Prostate gland (tissue), 2 donors: ENCODE data around the gene TUBGCP5. TPM values are rescaled to one million over a fixed set of nuclear protein-coding genes. Genes with fewer than 3 reads are reported as not detected.
A peak's percentile ranks its signal among the peaks of the same experiment; 100 is the strongest.

Experiments used
- DNase-seq: peaks from one replicate; pipeline ENCODE4 v3.0.0-alpha.2; 2019; ENCODE audit warnings: low spot score
- H3K27ac ChIP-seq, 2 donors: fragments of 200-600 bp; sonication (generic); 2 replicates each; pipeline ENCODE4 v1.5.1; 2017 to 2019
- H3K27me3 ChIP-seq: fragments of 200-600 bp; sonication (generic); replicated peaks from 2 replicates; pipeline ENCODE4 v1.5.1; 2019; ENCODE audit not compliant: insufficient read depth
- H3K36me3 ChIP-seq, 2 donors: fragments of 200-600 bp; sonication (generic); 1 replicate in 1 of 2; 2 replicates in 1 of 2; pipeline versions ENCODE4 v1.5.1 to v1.8.1; 2017 to 2019
- H3K4me1 ChIP-seq: fragments of 200-600 bp; sonication (generic); replicated peaks from 2 replicates; pipeline ENCODE4 v1.5.1; 2019
- H3K4me3 ChIP-seq, 2 donors: fragments of 200-600 bp; sonication (generic); 2 replicates each; pipeline ENCODE4 v1.5.1; 2017 to 2019
- H3K9me3 ChIP-seq: fragments of 200-600 bp; sonication (generic); 2 replicates; pipeline ENCODE4 v1.5.1; 2017
- CTCF ChIP-seq, 4 experiments: fragments of 200-600 bp in 2 of 4; fragments of 450-650 bp in 2 of 4; sonication (generic) in 2 of 4; IDR thresholded peaks; 1 replicate in 3 of 4; 2 replicates in 1 of 4; pipeline ENCODE4 v1.5.1; 2016 to 2019; ENCODE audit warnings: antibody characterized with exemption in 4 of 4, mild to moderate bottlenecking in 2 of 4, moderate library complexity in 2 of 4
- POLR2A ChIP-seq: fragments of 450-650 bp; IDR thresholded peaks from one replicate; pipeline ENCODE4 v1.6.1; 2016; ENCODE audit warnings: antibody characterized with exemption, mild to moderate bottlenecking
- POLR2AphosphoS5 ChIP-seq: sonication (generic); formaldehyde crosslinking; IDR thresholded peaks from one replicate; pipeline ENCODE4 v1.6.1; 2017; ENCODE audit warnings: antibody characterized with exemption
- WGBS: methylation state at CpG from one replicate; pipeline ENCODE4 v1.1.5; 2018; 5-methylcytosine and 5-hydroxymethylcytosine counted together
- intact Hi-C: fragments of 100-400 bp; cut with DNase I; formaldehyde crosslinking; loops from one replicate; pipeline ENCODE4 v1.14.2; 2022
- total RNA-seq, 2 donors: library from RNA; depleted of rRNA; stranded (reverse); fragments of >200 nt; gene quantifications; one replicate each; pipeline ENCODE4 v1.1.0, GENCODE V29; 2016

TUBGCP5 gene
- total RNA-seq, 2 donors from 2014 or later = 25.0 to 38.7 TPM

- DNase-seq = no peak
- 89% methylated on average over 4 of the region's 4 CpGs for WGBS
- intact Hi-C loops = no loop called here
- TF ChIP-seq POLR2A (no peak), POLR2AphosphoS5 (no peak), CTCF (IDR thresholded peaks at IDR 0.05) (no peak)
- H3K9me3 ChIP-seq = no peaks in the 10 kb centered on the region
- H3K36me3 ChIP-seq = no peaks in the 10 kb centered on the region
- no peaks in the 10 kb centered on the region for H3K4me1 ChIP-seq
- no peaks in the 10 kb centered on the region for H3K27me3 ChIP-seq
- H3K27ac ChIP-seq = no peak overlapping the region
- no peak overlapping the region for H3K4me3 ChIP-seq
Measured at GRCh38 chr15:23075927-23076326, 36.6 kb upstream of the TUBGCP5 start.

GRCh38 chr15:23074684-23075083, 35.3 kb upstream of the TUBGCP5 start:
- no peaks in the 10 kb centered on the region for H3K36me3 ChIP-seq
- intact Hi-C loops = no loop called here
- WGBS = 80% methylated on average over 1 of the region's 1 CpG
- no peak for TF ChIP-seq CTCF (IDR thresholded peaks at IDR 0.05)
- no peak for TF ChIP-seq POLR2A
- no peak for TF ChIP-seq POLR2AphosphoS5
- H3K4me1 ChIP-seq = no peaks in the 10 kb centered on the region
- no peaks in the 10 kb centered on the region for H3K9me3 ChIP-seq
- no peak overlapping the region for H3K4me3 ChIP-seq
- DNase-seq = no peak
- H3K27ac ChIP-seq = no peak overlapping the region
- H3K27me3 ChIP-seq = no peaks in the 10 kb centered on the region

DNA sequence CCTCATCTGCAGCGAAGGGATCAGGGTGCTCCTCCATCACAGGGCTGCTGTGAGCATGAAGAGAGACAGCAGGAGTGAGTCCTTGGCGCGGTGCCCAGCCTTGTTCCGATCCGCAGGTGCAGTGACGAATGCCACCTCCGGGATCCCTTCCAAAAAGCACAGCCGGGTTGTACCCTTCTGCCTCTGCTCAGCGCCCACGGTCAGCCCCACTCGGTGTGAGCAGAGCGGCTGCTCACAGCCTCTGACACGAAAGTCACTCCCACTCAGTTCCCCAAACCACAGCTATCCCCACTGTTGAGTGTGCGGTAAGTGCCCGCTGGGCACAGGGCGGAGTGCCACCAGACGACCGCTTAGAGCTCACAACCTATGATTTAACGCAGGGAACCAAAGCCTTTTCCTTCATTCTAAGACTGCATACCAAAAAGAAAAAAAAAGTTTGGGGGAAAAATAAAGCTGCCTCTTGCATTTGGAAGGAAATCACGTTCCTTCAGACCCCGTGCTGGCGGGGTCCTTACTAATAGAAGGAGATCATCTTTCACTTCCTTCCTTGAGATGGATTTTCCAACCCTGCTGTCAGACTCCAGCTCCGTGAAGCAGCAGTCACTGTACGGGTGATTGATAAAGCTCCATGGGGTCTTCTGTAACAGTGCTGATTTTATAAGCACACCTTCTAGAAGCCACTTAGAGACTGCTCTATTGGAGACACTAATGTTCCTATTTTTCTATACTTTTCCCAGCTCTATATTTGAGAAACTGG, 34.7 kb upstream of the TUBGCP5 start:
- Histone ChIP-seq H3K4me3 (no peak overlapping the region), H3K9me3 (no peaks in the 10 kb centered on the region), H3K4me1 (no peaks in the 10 kb centered on the region), H3K27me3 (no peaks in the 10 kb centered on the region), H3K36me3 (no peaks in the 10 kb centered on the region), H3K27ac (no peak overlapping the region)
- no peak for TF ChIP-seq CTCF (IDR thresholded peaks at IDR 0.05)
- no peak for TF ChIP-seq POLR2A
- TF ChIP-seq POLR2AphosphoS5 = no peak
- peak; percentile 59 for DNase-seq
- intact Hi-C loops = no loop called here
- WGBS = 29% methylated on average over 24 of the region's 24 CpGs

DNA sequence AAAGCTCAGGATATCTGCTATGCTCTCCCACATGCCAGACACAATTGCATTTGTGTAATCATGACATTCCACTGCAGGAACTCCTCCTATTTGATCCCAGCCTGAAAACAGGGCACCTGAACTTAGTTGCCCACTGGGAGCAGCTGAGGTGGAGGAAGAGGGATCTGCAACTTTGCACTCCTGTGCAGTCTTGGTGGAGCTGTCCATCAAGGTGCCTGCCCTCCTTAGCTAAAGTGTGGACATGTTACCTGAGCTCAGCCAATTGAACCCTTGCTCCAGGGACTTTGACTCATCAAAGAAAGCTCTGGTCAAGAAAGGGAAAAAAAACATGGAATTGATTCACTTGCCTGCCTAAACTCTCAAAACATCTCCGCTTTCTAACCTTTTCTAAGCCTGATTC, 33.3 kb upstream of the TUBGCP5 start:
- no peak overlapping the region for H3K4me3 ChIP-seq
- no peak overlapping the region for H3K27ac ChIP-seq
- H3K36me3 ChIP-seq = no peaks in the 10 kb centered on the region
- no peaks in the 10 kb centered on the region for H3K9me3 ChIP-seq
- no peak for DNase-seq
- no peak for TF ChIP-seq POLR2A
- no peak for TF ChIP-seq POLR2AphosphoS5
- no peak for TF ChIP-seq CTCF (IDR thresholded peaks at IDR 0.05)
- intact Hi-C loops = no loop called here
- H3K4me1 ChIP-seq = no peaks in the 10 kb centered on the region
- H3K27me3 ChIP-seq = no peaks in the 10 kb centered on the region
- 79% methylated on average over 1 of the region's 1 CpG for WGBS

DNA sequence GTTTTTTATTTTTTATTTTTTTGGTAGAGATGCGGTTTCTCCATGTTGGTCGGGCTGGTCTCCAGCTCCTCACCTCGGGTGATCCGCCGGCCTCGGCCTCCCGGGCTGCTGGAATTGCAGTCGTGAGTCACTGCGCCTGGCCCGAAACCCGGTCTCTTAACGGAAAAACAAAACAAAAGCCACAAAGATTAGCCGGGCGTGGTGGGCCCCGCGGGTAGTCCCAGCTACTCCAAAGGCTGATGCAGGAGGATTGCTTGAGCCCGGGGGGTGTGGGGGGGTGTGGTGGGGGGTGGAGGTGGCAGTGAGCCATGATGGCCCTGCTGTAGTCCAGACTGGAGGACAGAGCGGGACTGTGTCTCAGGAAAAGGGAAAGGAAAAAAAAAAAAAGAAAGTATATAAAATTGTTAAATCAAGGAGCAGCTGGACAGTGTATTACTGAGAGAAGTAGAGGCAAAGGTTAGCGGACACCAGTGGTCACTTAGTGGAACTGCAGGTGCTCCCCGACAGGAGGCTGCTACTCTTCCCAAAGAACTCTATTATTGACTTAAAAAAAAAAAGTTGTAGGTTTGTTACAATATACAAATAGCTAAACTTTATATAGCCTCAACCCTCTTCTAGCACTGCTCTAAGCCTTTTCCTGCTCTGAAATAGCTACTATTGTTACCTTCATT, 30.3 kb upstream of the TUBGCP5 start:
- no peaks in the 10 kb centered on the region for H3K36me3 ChIP-seq
- no peaks in the 10 kb centered on the region for H3K27me3 ChIP-seq
- H3K9me3 ChIP-seq = no peaks in the 10 kb centered on the region
- TF ChIP-seq POLR2AphosphoS5 = no peak
- TF ChIP-seq POLR2A = no peak
- no peak for TF ChIP-seq CTCF (IDR thresholded peaks at IDR 0.05)
- no peak overlapping the region for H3K4me3 ChIP-seq
- DNase-seq = no peak
- 90% methylated on average over 20 of the region's 20 CpGs for WGBS
- H3K27ac ChIP-seq = no peak overlapping the region
- no peaks in the 10 kb centered on the region for H3K4me1 ChIP-seq
- intact Hi-C loops = no loop called here
